Tibial nerve (tissue), 3 donors: ENCODE measurements around the gene VGLL1.

Experiments used
- POLR2A ChIP-seq, 2 donors: fragments of 450-650 bp; IDR thresholded peaks; one replicate each; pipeline ENCODE4 v1.6.1; 2017; ENCODE audit warnings: antibody characterized with exemption in 2 of 2, mild to moderate bottlenecking in 2 of 2, moderate library complexity in 2 of 2
- TF ChIP-seq, protein P1 (sequence below), 5 experiments: fragments of 200-600 bp in 3 of 5; fragments of 450-650 bp in 2 of 5; sonication (generic) in 3 of 5; IDR thresholded peaks; one replicate each; pipeline ENCODE4 v1.5.1; 2016 to 2019; ENCODE audit warnings: antibody characterized with exemption in 5 of 5, mild to moderate bottlenecking in 3 of 5, moderate library complexity in 2 of 5

DNA sequence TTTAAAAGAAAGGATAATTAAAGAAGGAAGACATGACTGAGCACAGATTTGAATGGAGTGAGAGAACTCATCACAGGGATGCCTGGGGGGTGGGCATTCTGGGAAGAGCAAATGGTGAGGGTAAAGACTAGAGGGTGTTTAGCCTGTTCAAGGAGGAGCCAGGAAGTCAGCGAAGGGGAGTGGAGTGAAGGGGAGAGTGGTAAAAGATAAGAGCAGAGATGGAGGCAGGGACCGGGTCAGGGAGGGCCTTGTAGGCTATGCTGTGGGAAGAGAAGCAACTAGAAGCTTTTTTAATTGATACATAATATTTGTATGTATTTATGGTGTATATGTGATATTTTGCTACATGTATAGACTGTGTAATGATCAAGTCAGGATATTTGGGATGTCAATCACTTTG, 2.2 kb upstream of the VGLL1 start:
- TF ChIP-seq, protein P1, sequence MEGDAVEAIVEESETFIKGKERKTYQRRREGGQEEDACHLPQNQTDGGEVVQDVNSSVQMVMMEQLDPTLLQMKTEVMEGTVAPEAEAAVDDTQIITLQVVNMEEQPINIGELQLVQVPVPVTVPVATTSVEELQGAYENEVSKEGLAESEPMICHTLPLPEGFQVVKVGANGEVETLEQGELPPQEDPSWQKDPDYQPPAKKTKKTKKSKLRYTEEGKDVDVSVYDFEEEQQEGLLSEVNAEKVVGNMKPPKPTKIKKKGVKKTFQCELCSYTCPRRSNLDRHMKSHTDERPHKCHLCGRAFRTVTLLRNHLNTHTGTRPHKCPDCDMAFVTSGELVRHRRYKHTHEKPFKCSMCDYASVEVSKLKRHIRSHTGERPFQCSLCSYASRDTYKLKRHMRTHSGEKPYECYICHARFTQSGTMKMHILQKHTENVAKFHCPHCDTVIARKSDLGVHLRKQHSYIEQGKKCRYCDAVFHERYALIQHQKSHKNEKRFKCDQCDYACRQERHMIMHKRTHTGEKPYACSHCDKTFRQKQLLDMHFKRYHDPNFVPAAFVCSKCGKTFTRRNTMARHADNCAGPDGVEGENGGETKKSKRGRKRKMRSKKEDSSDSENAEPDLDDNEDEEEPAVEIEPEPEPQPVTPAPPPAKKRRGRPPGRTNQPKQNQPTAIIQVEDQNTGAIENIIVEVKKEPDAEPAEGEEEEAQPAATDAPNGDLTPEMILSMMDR (IDR thresholded peaks at IDR 0.05) = no peak
- no peak for TF ChIP-seq POLR2A (IDR thresholded peaks at IDR 0.05)
